AG04449 (cell line): Measurements from ENCODE around the gene MORN4.

ENCODE experiments used
- CTCF ChIA-PET: fragments of 350-600 bp; formaldehyde crosslinking; extraction: SDS; loops from one replicate; lab custom pipeline; 2021; ENCODE audit warnings: antibody characterized with exemption; lab: Yijun Ruan, JAX
- POLR2A ChIA-PET: fragments of 400-600, 350-600 bp; formaldehyde crosslinking; extraction: SDS; loops from one replicate; lab custom pipeline; 2020; ENCODE audit warnings: antibody characterized with exemption, inconsistent platforms; lab: Yijun Ruan, JAX
- DNase-seq: peaks from one replicate; pipeline ENCODE4 v3.0.0-alpha.2; 2010; ENCODE audit warnings: low read depth, low spot score
- H3K4me3 ChIP-seq: 2 replicates; pipeline ENCODE4 v1.5.1; 2011; ENCODE audit warnings: low read depth, mild to moderate bottlenecking, control low read depth, low read length
- TF ChIP-seq, protein P1 (sequence below): IDR thresholded peaks from one replicate; pipeline ENCODE4 v1.5.1; 2011; ENCODE audit warnings: mild to moderate bottlenecking, moderate library complexity, low read length, control low read depth, inconsistent platforms; ENCODE audit not compliant: insufficient read depth; ENCODE audit errors: missing control alignments

Gene MORN4

DNA sequence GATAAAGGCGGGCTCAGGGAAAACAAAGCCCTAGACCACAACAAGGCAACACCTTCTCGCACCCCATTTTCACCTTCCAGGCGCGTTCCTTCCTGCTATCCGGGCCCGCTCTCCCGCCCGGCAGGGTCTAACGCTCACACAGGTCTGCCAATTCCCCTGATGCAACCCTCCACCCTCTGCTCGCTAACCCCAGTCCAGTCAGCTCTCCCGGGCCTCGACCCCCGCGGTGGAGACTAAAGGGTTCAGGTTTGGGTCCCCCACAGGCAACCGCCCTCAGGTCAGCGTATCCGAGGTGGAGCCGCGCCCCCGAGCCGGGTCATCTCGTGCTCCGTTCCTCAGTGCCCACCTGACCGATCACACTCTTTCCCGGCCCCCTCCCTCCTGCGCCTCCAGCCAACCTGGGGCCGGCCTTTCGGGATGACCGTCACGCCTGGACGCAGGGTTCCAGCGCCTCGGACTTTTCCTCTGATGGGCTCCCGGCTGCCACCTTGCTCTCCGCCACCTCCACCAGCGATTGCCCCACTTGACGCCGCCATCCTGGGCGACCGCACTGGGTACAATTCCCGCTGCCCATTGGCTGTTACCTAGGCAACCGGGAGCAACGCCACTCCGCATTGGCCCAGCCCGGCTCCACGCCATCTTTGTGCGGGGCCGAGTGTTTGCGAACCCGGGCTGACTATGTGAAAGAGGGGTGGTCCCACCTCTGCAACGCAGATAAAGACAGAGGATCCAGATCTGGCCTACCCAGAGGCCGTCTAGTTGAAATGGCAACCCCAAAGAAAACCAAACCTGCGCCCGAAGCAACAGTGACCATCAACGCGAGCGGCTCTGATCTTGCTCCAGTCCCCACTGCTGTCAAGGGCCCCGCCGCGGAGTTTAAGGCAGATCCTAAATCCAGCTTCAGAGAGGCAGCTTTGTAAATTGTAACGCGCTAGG is at the start of gene MORN4:
Gene MORN4, minus strand, starts transcription at position 552 of the 936 bp plus-strand sequence. CDS start 13,847 bp downstream, outside the sequence.
- TF ChIP-seq, protein P1, sequence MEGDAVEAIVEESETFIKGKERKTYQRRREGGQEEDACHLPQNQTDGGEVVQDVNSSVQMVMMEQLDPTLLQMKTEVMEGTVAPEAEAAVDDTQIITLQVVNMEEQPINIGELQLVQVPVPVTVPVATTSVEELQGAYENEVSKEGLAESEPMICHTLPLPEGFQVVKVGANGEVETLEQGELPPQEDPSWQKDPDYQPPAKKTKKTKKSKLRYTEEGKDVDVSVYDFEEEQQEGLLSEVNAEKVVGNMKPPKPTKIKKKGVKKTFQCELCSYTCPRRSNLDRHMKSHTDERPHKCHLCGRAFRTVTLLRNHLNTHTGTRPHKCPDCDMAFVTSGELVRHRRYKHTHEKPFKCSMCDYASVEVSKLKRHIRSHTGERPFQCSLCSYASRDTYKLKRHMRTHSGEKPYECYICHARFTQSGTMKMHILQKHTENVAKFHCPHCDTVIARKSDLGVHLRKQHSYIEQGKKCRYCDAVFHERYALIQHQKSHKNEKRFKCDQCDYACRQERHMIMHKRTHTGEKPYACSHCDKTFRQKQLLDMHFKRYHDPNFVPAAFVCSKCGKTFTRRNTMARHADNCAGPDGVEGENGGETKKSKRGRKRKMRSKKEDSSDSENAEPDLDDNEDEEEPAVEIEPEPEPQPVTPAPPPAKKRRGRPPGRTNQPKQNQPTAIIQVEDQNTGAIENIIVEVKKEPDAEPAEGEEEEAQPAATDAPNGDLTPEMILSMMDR, result no peak
- H3K4me3 ChIP-seq, result peak within 1 kb of the TSS; percentile 88
- no peak for DNase-seq
- CTCF ChIA-PET, result interaction anchor here (1.1 kb wide), 1 partner anchor 50 kb away, joined by 3 read pairs; no protein-coding TSS in a partner anchor
- POLR2A ChIA-PET, result no interaction called here

GRCh38 chr10:97682042-97682441 is 48.7 kb upstream of the MORN4 start:
- H3K4me3 ChIP-seq, result no peak overlapping the region
- no peak for DNase-seq
- ChIA-PET POLR2A (no interaction called here), CTCF (interaction anchor here (9.0 to 12.2 kb wide), 3 partner anchors 25 to 48 kb away, joined by 43 to 328 read pairs (median 305); partner anchors contain the start of genes MARVELD1 and ZFYVE27)
- TF ChIP-seq, protein P1, result no peak

GRCh38 chr10:97679594-97679993 is 46.3 kb upstream of the MORN4 start:
- no peak for DNase-seq
- ChIA-PET POLR2A (interaction anchor here (1.5 kb wide), 1 partner anchor 22 kb away, joined by 3 read pairs; no protein-coding TSS in a partner anchor), CTCF (interaction anchor here (4.1 to 12.2 kb wide), 4 partner anchors 13 to 51 kb away, joined by 27 to 328 read pairs (median 68); partner anchors contain the start of gene ZFYVE27)
- H3K4me3 ChIP-seq, result no peak overlapping the region
- TF ChIP-seq, protein P1, result no peak

- DNase-seq, result no peak
- POLR2A ChIA-PET, result interaction anchor here (1.0 kb wide), 1 partner anchor 9 kb away, joined by 3 read pairs; no protein-coding TSS in a partner anchor
- H3K4me3 ChIP-seq, result no peak overlapping the region
- TF ChIP-seq, protein P1, result peak; percentile 81
- CTCF ChIA-PET, result interaction anchor here (0.6 to 12.2 kb wide), 17 partner anchors 11 to 70 kb away, joined by 3 to 328 read pairs (median 6); partner anchors contain the start of genes AVPI1, MARVELD1 and ZFYVE27
These were observed 43.7 kb upstream of the MORN4 start for GRCh38 chr10:97676770-97677581.

DNA sequence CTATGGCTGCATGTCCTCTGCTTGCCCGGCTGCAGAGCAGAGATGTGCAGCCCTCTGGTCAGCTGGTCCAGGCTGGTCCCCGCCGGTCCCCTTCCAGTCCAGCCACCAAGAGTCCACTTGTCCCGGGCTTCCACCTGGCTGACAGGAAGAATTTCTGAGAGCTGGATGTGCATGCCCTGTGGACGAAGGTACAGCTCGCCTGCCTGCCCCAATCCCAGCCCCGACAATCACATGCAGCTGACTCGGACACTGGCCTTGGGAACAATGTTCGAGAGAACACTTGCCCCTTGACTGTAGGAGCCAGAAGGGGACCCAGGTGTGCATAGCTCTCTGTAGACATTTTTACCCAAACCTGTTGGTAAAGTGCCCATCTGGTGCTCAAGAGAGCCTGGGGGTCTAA is 41.9 kb upstream of the MORN4 start:
- POLR2A ChIA-PET, result no interaction called here

More for the DNA sequence above, 41.9 kb upstream of the MORN4 start:
- no peak for DNase-seq
- TF ChIP-seq, protein P1, result no peak
- CTCF ChIA-PET, result interaction anchor here (1.3 to 12.2 kb wide), 8 partner anchors 8 to 55 kb away, joined by 3 to 328 read pairs (median 14); partner anchors contain the start of genes AVPI1 and ZFYVE27
- H3K4me3 ChIP-seq, result no peak overlapping the region
